ENCODE results near the gene SSBP2. TPM values are rescaled to one million over a fixed set of nuclear protein-coding genes. Genes with fewer than 3 reads are reported as not detected.

Gene SSBP2
- total and polyA plus RNA-seq, 2 donors (not counting 3 experiments of a cell fraction or from before 2014, with no cell fraction given): 9.6 to 11.5 TPM

DNA sequence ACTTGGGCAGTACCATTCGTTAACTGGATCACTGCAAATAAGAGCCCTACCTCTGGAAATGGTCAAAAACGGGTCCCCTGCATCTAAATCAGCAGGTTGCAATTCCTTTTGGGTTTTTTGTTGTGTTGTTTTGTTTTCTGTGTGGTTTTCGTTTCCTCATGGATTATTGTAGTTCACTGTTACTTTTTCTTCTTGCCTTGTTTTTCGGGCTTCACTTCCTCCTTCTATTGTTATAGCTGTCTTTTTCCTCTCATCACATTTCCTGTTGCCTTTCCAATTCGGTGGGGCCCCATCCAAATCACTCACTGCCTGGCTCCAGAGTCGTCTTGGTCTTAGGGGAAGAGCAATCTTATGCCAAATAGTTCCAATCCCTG lies 8.7 kb upstream of the SSBP2 start:
- Histone ChIP-seq H3K36me3 (ENCODE audit: control insufficient read depth in 2 of 2, extremely low read depth in 1 of 2, insufficient read depth in 2 of 2, low read length in 2 of 2) (no peaks in the 10 kb centered on the region), H4K20me1 (replicated peaks; ENCODE audit: control insufficient read depth, extremely low read depth, insufficient read depth, low read length) (no peaks in the 10 kb centered on the region), H3K27me3 (ENCODE audit: control insufficient read depth in 2 of 2, insufficient read depth in 2 of 2, low read length in 2 of 2) (no peaks in the 10 kb centered on the region), H3K4me2 (ENCODE audit: insufficient read depth, low read length) (peak overlapping the region; percentile 13), H3K79me2 (ENCODE audit: control insufficient read depth, insufficient read depth, low read length) (no peaks in the 10 kb centered on the region), H3K9me3 (replicated peaks; ENCODE audit: control insufficient read depth, insufficient read depth, low read length) (no peaks in the 10 kb centered on the region), H3K9me1 (replicated peaks; ENCODE audit: control insufficient read depth, extremely low read depth, insufficient read depth, low read length) (no peaks in the 10 kb centered on the region), H3K27ac (ENCODE audit: insufficient read depth, low read depth, low read length) (no peak overlapping the region), H3K4me1 (ENCODE audit: control insufficient read depth, extremely low read depth, insufficient read depth, low read length) (peaks cover 13% of the 10 kb centered on the region), H3K4me3 (replicated peaks in 1 of 3; ENCODE audit: insufficient read depth in 1 of 3, low read depth in 1 of 3, low read length in 3 of 3) (no peak overlapping the region), H3K9ac (replicated peaks; ENCODE audit: extremely low read depth, insufficient read depth, low read length) (no peak overlapping the region), H2AFZ (ENCODE audit: low read depth, low read length) (peak overlapping the region; percentile 46)
- ChIA-PET POLR2A (interaction anchor here (0.6 kb wide), 1 partner anchor 99 kb away, joined by 3 read pairs; no protein-coding TSS in a partner anchor), CTCF (interaction anchor here (0.7 to 1.3 kb wide), 4 partner anchors 12 to 305 kb away, joined by 3 to 4 read pairs (median 3); no protein-coding TSS in a partner anchor)
- TF ChIP-seq MAX (IDR thresholded peaks at IDR 0.05; ENCODE audit: insufficient read depth, insufficient read length) (no peak), JUN (IDR thresholded peaks at IDR 0.05; ENCODE audit: borderline replicate concordance, insufficient read depth, insufficient read length, low read depth) (no peak), FOS (IDR thresholded peaks at IDR 0.05; ENCODE audit: borderline replicate concordance, insufficient read depth, low read length) (no peak), EZH2 (IDR thresholded peaks at IDR 0.05; ENCODE audit: borderline replicate concordance, low read depth, low read length, severe bottlenecking) (no peak), POLR2A (IDR thresholded peaks at IDR 0.05; ENCODE audit: low read depth, low read length) (no peak), MYC (IDR thresholded peaks at IDR 0.05; ENCODE audit: low read depth, low read length) (no peak), POLR2AphosphoS5 (IDR thresholded peaks at IDR 0.05; ENCODE audit: insufficient read depth, low read depth, low read length) (no peak), GATA2 (IDR thresholded peaks at IDR 0.05; ENCODE audit: insufficient read depth, insufficient read length, low read depth, low read length) (no peak)
- TF ChIP-seq, protein P1, sequence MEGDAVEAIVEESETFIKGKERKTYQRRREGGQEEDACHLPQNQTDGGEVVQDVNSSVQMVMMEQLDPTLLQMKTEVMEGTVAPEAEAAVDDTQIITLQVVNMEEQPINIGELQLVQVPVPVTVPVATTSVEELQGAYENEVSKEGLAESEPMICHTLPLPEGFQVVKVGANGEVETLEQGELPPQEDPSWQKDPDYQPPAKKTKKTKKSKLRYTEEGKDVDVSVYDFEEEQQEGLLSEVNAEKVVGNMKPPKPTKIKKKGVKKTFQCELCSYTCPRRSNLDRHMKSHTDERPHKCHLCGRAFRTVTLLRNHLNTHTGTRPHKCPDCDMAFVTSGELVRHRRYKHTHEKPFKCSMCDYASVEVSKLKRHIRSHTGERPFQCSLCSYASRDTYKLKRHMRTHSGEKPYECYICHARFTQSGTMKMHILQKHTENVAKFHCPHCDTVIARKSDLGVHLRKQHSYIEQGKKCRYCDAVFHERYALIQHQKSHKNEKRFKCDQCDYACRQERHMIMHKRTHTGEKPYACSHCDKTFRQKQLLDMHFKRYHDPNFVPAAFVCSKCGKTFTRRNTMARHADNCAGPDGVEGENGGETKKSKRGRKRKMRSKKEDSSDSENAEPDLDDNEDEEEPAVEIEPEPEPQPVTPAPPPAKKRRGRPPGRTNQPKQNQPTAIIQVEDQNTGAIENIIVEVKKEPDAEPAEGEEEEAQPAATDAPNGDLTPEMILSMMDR (IDR thresholded peaks at IDR 0.05; ENCODE audit: extremely low read depth in 1 of 2, insufficient read depth in 1 of 2, low read depth in 1 of 2, low read length in 2 of 2): no peak
- FAIRE-seq (no peak), DNase-seq (ENCODE audit: low read depth, low spot score) (peak; percentile 51)
- BruUV-seq (replicated peaks): no TSS peak
- dilution Hi-C loops (cut with MboI; ENCODE audit: extremely low pct_ligation_motif_present, low sequenced_read_pairs) (no loop called here), intact Hi-C loops (cut with micrococcal nuclease) (loop anchor here (10.0 kb wide), 1 partner anchor 795 kb away; the partner anchor contains the start of gene RASGRF2)
